Adipose tissue (tissue), 3 donors: Measurements from ENCODE around the gene SLX4IP. TPM values are rescaled to one million over a fixed set of nuclear protein-coding genes. Genes with fewer than 3 reads are reported as not detected.
"Not testable (repeated sequence)": the region's sequence is repeated elsewhere in the genome, so short reads cannot be mapped to it uniquely, and the experiment has no call there.

ENCODE experiments used
- H3K27ac ChIP-seq: one replicate; pipeline ENCODE4 v1.5.1; 2013; ENCODE audit warnings: low read depth, low read length
- WGBS, 3 donors: extraction: QIAGEN DNeasy Blood & Tissue Kit; methylation state at CpG; one replicate each; pipeline ENCODE4 v1.1.7; 2013; 5-methylcytosine and 5-hydroxymethylcytosine counted together
- polyA plus RNA-seq, 3 donors: library from polyadenylated mRNA; stranded (reverse); fragments of 200-250 nt; gene quantifications; one replicate each; pipeline ENCODE4 v1.2.3, GENCODE V29; 2013
- donor health status: healthy with polysubstance abuse.
- donor health status: Bipolar disorder and iron deficiency.
- donor health status: healthy.

Gene SLX4IP
- polyA plus RNA-seq, 3 donors, result 0.62 to 1.6 (median 1.1) TPM

GRCh38 chr20:10576411-10577090 is 141.4 kb downstream of the SLX4IP start:
- no peak overlapping the region for H3K27ac ChIP-seq
- 63 to 85% (median 66%) methylated on average over 3 of the region's 3 CpGs for WGBS, 3 donors

- 86 to 93% (median 91%) methylated on average over 3 of the region's 3 CpGs for WGBS, 3 donors
- H3K27ac ChIP-seq, result no peak overlapping the region
Measured at GRCh38 chr20:10577648-10578047, 142.5 kb downstream of the SLX4IP start.

- no peak overlapping the region for H3K27ac ChIP-seq
- WGBS, 3 donors, result 60 to 72% (median 62%) methylated on average over 2 of the region's 2 CpGs
Measured at GRCh38 chr20:10578607-10579006, 143.5 kb downstream of the SLX4IP start.

GRCh38 chr20:10579942-10580341 is 144.8 kb downstream of the SLX4IP start:
- 94 to 100% (median 98%) methylated on average over 1 of the region's 1 CpG for WGBS, 3 donors
- no peak overlapping the region for H3K27ac ChIP-seq

GRCh38 chr20:10580700-10581099 is 145.6 kb downstream of the SLX4IP start:
- H3K27ac ChIP-seq, result no peak overlapping the region
- WGBS, 3 donors, result 97 to 99% (median 98%) methylated on average over 2 of the region's 2 CpGs

- WGBS, 3 donors, result 62 to 74% (median 63%) methylated on average over 4 of the region's 4 CpGs
- H3K27ac ChIP-seq, result no peak overlapping the region
Measured at GRCh38 chr20:10581823-10582222, 146.7 kb downstream of the SLX4IP start.

GRCh38 chr20:10584371-10584770 is 149.3 kb downstream of the SLX4IP start:
- H3K27ac ChIP-seq, result no peak overlapping the region

- WGBS, 3 donors, result 96 to 98% (median 97%) methylated on average over 3 of the region's 3 CpGs
- no peak overlapping the region for H3K27ac ChIP-seq
Measured at GRCh38 chr20:10585308-10585707, 150.2 kb downstream of the SLX4IP start.

GRCh38 chr20:10586296-10586695 is 151.2 kb downstream of the SLX4IP start:
- WGBS, 3 donors, result 91 to 94% (median 94%) methylated on average over 4 of the region's 4 CpGs
- no peak overlapping the region for H3K27ac ChIP-seq

GRCh38 chr20:10590446-10590845 is 155.3 kb downstream of the SLX4IP start:
- not testable (repeated sequence) for H3K27ac ChIP-seq
- 96 to 99% (median 98%) methylated on average over 10 of the region's 10 CpGs for WGBS, 3 donors

- no peak overlapping the region for H3K27ac ChIP-seq
- 96 to 98% (median 98%) methylated on average over 1 of the region's 1 CpG for WGBS, 3 donors
Measured at GRCh38 chr20:10590950-10591671, 156.0 kb downstream of the SLX4IP start.

- 53 to 83% (median 70%) methylated on average over 2 of the region's 2 CpGs for WGBS, 3 donors
- no peak overlapping the region for H3K27ac ChIP-seq
Measured at GRCh38 chr20:10591946-10592521, 156.9 kb downstream of the SLX4IP start.

GRCh38 chr20:10594296-10594868 is 159.3 kb downstream of the SLX4IP start:
- 75 to 90% (median 77%) methylated on average over 7 of the region's 7 CpGs for WGBS, 3 donors
- H3K27ac ChIP-seq, result no peak overlapping the region

GRCh38 chr20:10595266-10595665 is 160.2 kb downstream of the SLX4IP start:
- H3K27ac ChIP-seq, result no peak overlapping the region
- WGBS, 3 donors, result 85 to 91% (median 87%) methylated on average over 2 of the region's 2 CpGs

GRCh38 chr20:10595985-10596384 is 160.9 kb downstream of the SLX4IP start:
- 71 to 79% (median 77%) methylated on average over 3 of the region's 3 CpGs for WGBS, 3 donors
- H3K27ac ChIP-seq, result no peak overlapping the region

GRCh38 chr20:10596710-10597121 is 161.6 kb downstream of the SLX4IP start:
- no peak overlapping the region for H3K27ac ChIP-seq
- 64 to 81% (median 65%) methylated on average over 4 of the region's 4 CpGs for WGBS, 3 donors

- no peak overlapping the region for H3K27ac ChIP-seq
- 100% methylated on average over 1 of the region's 1 CpG for WGBS, 3 donors
Measured at GRCh38 chr20:10597637-10598036, 162.5 kb downstream of the SLX4IP start.

GRCh38 chr20:10602221-10602871 is 167.2 kb downstream of the SLX4IP start:
- H3K27ac ChIP-seq, result no peak overlapping the region

GRCh38 chr20:10603378-10603777 is 168.3 kb downstream of the SLX4IP start:
- peak overlapping the region; percentile 38 for H3K27ac ChIP-seq
- WGBS, 3 donors, result 87 to 92% (median 92%) methylated on average over 4 of the region's 4 CpGs

More at GRCh38 chr20:10602221-10602871, 167.2 kb downstream of the SLX4IP start:
- WGBS, 3 donors, result 72 to 78% (median 76%) methylated on average over 4 of the region's 4 CpGs
